Articular chondrocyte of knee joint (primary cell): ENCODE results near the gene RCN2. TPM values are rescaled to one million over a fixed set of nuclear protein-coding genes. Genes with fewer than 3 reads are reported as not detected.

Experiments used
- small RNA-seq: library from RNA; depleted of rRNA; stranded (forward); fragments of <200 nt; gene quantifications from one replicate; pipeline ENCODE3, GENCODE V24; 2012
- total RNA-seq: library from RNA; depleted of rRNA; stranded (reverse); fragments of >200 nt; gene quantifications from 2 replicates; pipeline ENCODE4 v1.2.3, GENCODE V29; 2012

The RCN2 gene
- 82.2 and 85.5 TPM in 2 replicates for total RNA-seq

GRCh38 chr15:76931397-76932134 lies at the start of gene RCN2:
TSS of gene RCN2 (plus strand) at chr15:76931749. CDS start at chr15:76931842, 93 bp downstream.

GRCh38 chr15:76905013-76905839 lies 26.3 kb upstream of the RCN2 start, which contains the start of gene SCAPER:
TSS of gene SCAPER (minus strand) at chr15:76905340. CDS start at chr15:76883817, 21,523 bp downstream.

GRCh38 chr15:76994971-76995945 lies 63.7 kb downstream of the RCN2 start, which contains the start of gene PSTPIP1:
TSS of gene PSTPIP1 (plus strand) at chr15:76995126. CDS start at chr15:76995574, 448 bp downstream.

Small RNAs within 50 kb of the gene (small RNA-seq; reads per million reads assigned to genes)
- not detected for gene RN7SL278P

Other genes with a start within 250 kb of the RCN2 start
- 14.5 and 15.1 TPM in 2 replicates for gene SCAPER, start 26.4 kb upstream of the RCN2 start, total RNA-seq
- 10.1 and 10.2 TPM in 2 replicates for gene PSTPIP1, start 63.4 kb downstream of the RCN2 start, total RNA-seq
- 324 and 371 TPM in 2 replicates for gene TSPAN3, start 139.4 kb downstream of the RCN2 start, total RNA-seq